Measurements from ENCODE around the gene CCDC74A.
"Not testable (repeated sequence)": the region's sequence is repeated elsewhere in the genome, so short reads cannot be mapped to it uniquely, and the experiment has no call there.

Gene CCDC74A

DNA sequence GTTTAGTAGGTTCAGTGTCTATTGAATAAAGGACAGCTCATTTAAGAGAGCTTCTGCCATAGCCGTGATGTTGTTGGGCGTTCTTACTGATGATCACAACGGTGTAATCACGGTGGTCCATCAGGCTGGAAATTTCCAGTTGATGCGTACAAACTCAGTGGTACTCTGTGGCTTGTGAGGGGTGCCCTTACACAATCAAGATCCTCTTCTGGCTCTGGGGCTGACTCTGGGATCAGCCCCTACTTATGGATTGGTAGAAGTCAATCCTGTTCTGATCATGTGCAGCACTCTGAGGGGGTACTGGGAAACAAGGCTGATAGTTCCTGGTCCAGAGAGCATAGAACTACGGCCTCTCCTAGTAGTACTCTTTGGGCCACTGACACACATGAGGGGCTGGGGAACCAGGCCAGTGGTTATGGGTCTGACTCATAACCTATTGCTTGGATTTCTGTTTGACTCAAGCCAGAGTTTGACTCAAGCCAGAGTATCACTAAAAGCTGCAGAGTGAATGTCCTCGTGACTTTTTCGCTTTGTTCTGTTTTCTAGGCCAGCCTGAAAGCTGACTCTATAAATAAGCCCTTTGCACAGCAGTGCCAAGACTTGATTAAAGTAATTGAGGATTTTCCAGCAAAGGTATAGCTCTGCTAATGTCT, 29.2 kb upstream of the CCDC74A start:
- FAIRE-seq; DNase-seq (ENCODE audit: insufficient read length, low spot score): not testable (repeated sequence)

DNA sequence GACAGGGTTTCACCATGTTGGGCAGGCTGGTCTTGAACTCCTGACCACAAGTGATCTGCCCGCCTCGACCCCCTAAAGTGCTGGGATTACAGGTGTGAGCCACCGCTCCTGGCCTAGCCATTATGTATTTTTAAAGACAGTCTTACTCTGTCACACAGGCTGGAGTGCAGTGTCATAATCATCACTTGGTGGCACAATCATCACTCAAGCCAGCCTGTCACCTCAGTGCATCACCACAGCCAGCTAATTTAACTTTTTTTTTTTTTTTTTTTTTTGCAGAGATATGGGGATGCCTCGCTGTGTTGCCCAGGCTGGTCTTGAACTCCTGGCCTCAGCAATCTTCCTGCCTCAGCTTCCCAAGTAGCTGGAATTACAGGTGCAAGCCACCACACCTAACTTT, 24.1 kb upstream of the CCDC74A start:
- not testable (repeated sequence) for FAIRE-seq; DNase-seq (ENCODE audit: insufficient read length, low spot score)

DNA sequence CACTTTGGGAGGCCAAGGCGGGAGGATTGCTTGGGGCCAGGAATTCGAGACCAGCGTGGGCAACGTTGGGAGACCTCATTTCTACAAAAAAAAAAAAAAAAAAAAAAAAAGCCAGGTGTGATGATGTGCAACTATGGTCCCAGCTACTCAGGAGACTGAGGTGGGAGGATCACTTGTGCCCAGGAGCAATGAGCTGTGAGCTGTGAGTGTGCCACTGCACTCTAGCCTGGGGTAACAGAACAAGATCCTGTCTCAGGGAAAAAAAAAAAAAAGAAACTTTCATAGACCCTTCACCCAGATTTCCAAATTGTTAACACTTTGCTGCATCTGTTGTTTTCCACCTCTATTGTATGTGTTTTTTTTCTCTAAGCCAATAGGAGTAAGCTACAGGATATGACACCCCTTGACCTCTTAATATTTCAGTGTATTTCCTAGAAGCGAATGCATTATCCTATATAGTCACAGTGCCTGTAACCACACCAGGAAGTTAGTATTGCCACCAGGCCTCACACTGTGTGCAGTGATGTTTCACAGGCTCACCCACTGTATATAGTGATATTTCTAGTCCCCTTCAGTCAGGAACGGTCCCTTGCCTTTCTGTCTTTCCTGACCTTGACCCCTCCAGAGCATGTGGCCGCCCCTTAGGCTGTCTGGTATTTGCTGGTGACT, 23.5 kb upstream of the CCDC74A start:
- DNase-seq (ENCODE audit: insufficient read length, low spot score); FAIRE-seq: not testable (repeated sequence)

DNA sequence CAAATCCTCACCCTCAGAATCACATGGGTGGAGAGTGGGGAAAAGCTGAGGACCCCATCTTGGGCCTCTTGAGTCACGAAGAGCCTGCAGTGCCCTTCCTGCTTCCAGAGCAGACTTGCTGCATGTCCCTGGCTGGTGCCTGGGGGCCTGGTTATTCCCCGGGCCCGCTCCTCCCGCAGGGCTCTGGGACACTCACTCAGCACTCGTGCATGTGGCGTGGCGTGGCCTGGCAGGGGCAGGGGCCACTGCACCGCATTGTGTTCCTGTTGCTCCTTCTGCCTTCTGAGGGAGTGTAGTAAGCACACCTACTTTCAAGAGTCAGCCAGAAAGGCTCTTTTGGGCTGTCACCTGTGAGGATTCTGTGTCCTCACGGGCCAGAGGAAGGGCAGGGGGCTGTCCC, 18.1 kb upstream of the CCDC74A start:
- DNase-seq (ENCODE audit: insufficient read length, low spot score), result no peak
- FAIRE-seq, result no peak

DNA sequence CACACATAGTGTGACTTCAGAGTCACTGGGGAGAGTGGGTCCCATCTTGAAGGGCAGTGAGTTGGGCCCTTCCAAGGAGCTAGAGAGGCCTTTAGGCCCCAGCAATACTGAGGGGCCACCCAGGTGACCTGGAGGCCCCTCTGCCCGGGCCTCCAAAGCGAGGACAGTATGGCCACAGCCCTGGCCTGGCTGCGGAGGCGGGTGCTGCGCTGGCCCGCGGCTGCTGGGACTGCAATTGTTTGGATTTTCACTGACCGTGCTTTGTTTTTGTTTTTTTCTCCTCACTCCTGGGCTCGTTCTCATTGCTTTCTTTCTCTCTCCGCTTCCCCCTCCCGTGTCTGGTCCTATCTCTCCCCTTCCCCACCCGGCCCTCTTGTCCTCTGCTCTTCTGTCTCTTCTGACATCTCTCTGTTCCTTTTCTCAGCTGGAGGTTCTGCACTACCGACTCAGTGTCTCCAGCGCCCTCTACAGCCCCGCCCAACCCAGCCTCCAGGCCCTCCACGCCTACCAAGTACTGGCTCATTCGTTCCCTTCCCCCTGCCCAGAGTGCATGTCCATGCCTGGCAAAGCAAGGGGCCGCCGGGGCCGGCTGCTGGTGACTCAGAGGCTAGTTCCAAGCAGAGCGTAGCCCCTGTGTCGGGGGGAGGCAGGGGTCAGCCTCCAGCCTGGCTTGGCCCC, 16.3 kb upstream of the CCDC74A start:
- not testable (repeated sequence) for FAIRE-seq; DNase-seq (ENCODE audit: insufficient read length, low spot score)

DNA sequence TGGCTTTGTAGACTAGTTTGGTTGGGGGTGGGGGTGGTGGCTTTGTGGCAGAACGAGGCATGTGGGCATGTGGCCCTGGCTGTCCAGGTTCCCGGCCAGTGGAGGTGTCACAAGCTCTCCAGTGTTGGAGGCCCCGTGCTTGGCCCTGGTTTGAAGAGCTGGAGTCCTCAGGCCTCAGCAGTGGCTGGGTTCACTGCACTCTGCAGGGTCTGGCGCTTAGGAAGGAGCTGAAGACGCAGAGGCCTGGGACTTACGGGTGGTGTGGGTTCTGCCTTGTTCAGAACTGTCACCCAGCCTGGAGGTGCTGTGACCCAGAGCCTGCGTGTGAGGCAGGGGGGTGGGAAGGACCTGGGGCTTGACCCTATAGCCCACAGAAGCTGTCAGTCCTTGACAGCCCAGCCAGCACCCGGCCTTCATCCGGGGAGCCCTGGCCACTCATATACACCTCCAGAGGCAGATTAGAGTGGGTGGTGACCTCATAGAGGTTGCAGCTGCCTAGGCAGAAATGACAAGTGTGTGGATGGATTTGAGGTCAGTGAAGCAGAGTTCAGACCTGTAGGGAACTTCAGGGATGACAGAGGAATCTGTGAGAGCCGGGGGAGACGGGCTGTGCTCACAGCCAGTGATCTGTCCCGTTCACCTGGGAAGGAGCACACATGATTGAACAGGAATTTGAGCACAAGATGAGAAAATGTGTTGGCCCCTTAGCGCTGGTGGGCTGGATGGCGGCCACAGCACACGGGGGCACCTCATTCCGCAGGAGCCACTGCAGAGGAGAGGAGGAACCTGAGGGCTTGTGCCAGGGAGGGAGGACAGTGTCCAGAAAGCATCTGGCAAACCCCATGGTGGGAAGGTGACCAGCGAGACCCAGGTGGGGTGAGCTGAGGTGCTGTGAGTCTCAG, 15.5 kb upstream of the CCDC74A start:
- DNase-seq (ENCODE audit: insufficient read length, low spot score); FAIRE-seq: not testable (repeated sequence)

DNA sequence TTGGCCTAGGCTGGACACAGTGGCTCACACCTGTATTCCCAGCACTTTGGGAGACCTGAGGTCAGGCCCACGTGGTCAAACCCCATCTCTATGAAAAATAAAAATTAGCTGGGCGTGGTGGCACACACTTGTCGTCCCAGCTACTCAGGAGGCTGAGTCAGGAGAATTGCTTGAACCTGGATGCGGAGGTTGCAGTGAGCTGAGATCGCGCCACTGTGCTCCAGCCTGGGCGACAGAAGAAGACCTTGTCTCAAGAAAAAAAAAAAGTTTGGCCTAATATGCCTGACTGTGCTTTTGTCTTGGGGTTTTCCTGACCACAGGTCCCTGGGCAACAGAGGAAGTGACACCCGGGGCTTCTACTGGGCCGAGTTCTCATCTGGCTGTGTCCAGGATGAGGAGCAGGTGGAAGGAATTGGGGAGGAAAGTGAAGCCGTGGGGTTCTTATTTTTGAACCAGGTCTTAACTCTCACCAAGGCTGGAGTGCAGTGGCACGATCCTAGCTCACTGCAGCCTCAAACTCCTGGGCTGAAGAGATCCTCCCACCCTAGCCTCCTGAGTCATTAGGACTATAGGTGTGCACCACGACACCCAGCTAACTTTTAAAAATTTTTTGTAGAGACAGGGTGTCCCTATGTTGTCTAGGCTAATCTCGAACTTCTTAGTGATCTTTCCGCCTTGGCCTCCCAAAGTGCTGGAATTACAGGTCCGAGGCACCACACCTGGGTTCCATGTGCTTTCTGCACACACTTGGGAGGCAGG, 13.1 kb upstream of the CCDC74A start:
- not testable (repeated sequence) for DNase-seq (ENCODE audit: insufficient read length, low spot score)
- FAIRE-seq, result peak; percentile 13

DNA sequence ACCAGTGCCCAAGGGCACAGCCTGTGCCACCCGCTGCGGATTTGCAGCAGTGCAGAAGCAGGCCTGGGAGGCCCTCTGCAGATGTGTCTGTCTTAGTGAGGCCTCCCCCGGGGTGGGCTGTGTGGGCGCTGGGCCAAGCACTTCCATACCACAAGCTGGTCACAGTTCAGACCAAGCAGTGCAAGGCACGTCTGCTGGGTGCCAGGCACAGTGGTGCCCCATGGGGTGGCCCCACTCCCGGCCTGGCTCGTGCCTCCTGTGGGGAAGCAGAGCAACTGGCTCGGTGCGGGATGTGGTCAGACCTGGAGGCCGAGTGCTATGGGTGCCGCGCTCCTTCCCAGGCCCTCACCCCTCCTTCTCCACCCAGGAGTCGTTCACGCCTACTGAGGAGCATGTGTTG, 12.5 kb upstream of the CCDC74A start:
- FAIRE-seq; DNase-seq (ENCODE audit: insufficient read length, low spot score): not testable (repeated sequence)

DNA sequence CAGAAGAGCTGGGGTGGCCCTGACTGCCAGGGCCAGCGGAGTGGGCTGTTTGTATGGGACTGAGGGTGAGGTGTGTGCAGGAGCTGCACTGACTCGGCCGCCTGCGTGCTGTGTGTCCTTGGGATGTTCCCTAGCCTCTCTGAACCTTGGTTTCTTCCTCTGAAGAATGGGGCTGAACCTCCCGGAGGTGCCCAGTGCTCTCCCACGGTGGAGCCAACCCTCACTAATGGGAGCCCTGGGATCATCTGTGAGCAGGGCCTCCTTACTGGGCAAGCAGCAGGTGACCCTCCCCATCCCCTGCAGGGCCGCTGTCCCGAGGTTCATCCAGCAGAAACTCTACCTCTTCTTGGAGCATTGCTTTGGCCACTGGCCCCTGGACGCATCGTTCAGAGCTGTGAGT, 11.7 kb upstream of the CCDC74A start:
- no peak for DNase-seq (ENCODE audit: insufficient read length, low spot score)
- FAIRE-seq, result peak; percentile 67

DNA sequence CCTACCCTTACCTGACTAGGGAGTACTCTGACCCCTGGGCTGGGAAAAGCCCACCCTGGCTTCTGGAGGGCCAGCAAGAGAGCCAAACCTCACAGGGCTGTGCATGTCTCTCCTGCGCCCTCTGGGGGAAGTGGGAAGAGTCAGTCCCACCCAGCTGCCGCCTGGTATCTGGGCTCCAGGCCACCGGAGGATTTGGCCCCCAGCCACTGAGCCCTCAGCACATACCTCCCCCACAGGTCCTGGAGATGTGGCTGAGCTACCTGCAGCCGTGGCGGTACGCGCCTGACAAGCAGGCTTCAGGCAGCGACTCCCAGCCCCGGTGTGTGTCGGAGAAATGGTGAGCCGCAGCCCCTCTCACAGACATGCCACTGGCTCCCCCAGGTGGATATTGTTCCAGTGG, 11.1 kb upstream of the CCDC74A start:
- not testable (repeated sequence) for DNase-seq (ENCODE audit: insufficient read length, low spot score)
- peak; percentile 55 for FAIRE-seq

DNA sequence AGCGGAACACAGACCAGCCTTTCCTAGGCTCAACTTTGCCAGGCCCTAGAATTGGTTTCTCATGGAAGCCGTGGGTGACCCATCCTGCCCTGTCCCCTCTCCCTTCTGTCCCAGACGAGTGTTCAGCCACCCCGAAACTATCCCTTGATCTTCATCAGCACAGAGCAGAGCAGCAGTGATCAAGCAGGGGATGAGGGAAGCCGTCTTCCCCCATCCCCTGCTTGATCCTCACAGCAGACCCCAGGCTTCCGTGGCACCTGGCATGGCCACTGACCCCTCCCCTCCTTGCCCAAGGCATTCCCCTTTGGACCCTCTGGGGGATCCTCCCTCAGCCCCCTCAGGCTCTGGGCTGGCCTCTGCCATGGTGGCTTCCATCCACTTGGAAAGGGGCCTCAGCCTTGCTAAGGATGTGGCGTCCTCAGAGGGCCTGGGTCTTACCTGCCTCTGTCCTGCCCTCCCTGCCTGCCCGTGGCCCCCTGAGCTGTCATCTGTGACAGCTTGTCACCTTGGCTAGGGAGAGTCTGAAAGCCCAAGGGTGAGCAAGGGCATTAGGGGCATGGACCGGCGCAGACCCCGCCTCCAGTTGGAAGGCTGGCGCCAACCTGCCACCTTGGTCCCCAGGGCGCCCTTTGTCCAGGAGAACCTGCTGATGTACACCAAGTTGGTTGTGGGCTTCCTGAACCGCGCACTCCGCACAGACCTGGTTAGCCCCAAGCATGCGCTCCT, 10.4 kb upstream of the CCDC74A start:
- no peak for FAIRE-seq

DNA sequence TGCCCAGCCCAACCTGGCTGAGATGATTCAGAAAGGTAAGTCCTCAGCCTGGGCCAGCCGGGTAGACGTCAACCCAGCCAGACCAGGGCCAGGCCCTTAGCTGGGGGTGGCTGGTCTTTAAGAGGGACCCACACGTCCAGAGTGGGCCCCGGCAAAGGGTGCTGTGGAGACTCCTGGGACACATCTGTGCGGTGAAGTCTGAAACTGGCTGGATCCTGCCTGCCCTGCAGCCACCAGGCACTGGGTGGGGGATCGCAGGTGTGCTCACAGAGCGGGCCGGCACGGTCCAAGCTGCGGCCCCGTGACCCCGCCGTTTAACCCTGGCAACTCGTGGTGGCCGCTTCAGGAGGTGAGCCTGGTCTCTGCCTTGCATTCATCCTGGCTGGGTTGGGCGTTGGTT, 9.8 kb upstream of the CCDC74A start:
- not testable (repeated sequence) for FAIRE-seq; DNase-seq (ENCODE audit: insufficient read length, low spot score)

More for the DNA sequence above, 10.4 kb upstream of the CCDC74A start:
- no peak for DNase-seq (ENCODE audit: insufficient read length, low spot score)

DNA sequence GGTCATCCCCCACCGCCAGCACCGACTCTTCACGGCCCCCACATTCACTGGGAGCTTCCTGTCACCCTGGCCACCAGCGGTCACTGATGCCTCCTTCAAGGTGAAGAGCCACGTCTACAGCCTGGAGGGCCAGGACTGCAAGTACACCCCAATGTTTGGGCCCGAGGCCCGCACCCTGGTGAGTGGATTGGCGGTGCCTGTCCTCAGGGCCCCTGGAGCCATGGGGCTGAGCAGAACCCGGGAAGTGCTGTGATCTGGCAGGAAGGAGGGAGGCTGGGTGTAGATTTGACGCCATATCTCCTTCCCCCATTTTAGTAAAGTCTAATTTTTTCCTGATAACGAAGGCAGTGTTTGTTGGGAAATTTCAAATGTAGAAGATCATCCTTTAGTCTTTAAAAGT, 9.2 kb upstream of the CCDC74A start:
- FAIRE-seq; DNase-seq (ENCODE audit: insufficient read length, low spot score): not testable (repeated sequence)

DNA sequence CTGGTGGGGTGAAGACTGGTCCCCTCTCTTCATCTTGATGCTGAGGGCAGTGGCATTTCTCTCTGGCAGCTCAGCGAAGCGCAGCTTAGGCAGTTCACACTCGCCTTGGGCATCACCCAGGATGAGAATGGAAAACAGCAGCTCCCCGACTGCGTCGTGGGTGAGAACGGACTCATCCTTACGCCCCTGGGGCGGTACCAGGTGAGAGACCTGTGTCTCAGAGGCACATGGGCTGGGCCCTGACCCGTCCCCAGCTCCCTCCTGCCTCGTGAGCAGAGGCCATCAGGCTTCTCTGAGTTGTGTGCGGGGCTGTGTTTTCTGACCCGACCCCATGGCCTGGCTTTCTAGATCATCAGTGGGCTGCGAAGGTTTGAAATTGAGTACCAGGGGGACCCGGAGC, 8.2 kb upstream of the CCDC74A start:
- DNase-seq (ENCODE audit: insufficient read length, low spot score), result no peak
- FAIRE-seq, result no peak

DNA sequence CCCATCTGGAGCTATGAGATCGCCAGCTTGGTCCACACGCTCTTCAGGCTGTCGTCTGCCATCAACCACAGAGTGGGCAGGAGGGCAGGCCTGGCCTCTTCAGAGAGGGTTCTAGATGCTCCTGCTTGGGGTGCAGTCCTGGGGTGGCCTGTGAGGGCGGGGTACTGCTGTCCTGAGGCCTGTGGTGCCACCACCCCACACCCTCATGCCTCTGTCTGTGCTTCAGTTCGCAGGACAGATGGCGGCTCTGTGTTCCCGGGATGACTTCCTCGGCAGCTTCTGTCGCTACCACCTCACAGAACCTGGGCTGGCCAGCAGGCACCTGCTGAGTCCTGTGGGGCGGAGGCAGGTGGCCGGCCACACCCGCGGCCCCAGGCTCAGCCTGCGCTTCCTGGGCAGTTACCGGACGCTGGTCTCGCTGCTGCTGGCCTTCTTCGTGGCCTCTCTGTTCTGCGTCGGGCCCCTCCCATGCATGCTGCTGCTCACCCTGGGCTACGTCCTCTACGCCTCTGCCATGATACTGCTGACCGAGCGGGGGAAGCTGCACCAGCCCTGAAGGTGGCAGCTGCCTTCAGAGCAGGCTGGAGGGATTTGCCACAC, 7.7 kb upstream of the CCDC74A start:
- not testable (repeated sequence) for FAIRE-seq; DNase-seq (ENCODE audit: insufficient read length, low spot score)

DNA sequence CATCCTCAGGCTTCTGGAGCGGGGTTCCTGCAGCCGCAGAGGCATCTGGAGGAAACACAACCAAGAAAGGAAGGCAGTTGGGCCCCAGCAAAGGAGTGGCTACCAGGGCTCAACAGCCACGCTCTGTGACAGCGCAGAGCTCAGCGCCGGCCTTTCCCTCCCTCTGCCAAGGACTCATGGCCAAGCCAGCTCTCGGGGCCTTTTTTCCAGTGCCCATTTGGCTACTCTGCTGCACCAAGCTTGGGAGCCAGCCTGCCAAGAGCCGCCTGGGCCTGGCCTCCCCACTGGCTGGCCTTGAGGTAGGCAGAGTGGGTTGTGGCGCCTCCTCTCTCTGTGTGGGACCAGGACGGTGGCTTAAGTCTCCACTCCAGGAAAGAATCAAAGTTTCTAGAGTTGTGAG, 7.2 kb upstream of the CCDC74A start:
- FAIRE-seq (no peak), DNase-seq (ENCODE audit: insufficient read length, low spot score) (no peak)

DNA sequence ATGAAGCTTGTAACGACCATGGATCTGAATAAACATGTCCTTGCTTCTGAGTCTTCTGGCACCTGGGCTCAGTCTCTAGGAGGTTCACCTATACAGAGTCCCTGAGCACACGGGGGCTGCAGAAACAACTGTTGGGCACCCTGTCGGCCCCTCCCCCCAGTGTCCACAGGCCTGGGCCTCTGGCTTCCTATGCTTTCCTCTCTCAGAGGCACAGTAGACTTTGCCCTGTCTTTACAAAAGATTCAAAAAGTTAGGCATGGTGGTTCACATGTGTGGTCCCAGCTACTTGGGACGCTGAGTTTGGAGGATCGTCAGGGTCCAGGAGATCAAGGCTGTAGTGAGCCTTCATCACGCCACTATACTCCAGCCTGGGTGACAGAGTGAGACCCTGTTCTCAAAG, 6.2 kb upstream of the CCDC74A start:
- not testable (repeated sequence) for DNase-seq (ENCODE audit: insufficient read length, low spot score)

DNA sequence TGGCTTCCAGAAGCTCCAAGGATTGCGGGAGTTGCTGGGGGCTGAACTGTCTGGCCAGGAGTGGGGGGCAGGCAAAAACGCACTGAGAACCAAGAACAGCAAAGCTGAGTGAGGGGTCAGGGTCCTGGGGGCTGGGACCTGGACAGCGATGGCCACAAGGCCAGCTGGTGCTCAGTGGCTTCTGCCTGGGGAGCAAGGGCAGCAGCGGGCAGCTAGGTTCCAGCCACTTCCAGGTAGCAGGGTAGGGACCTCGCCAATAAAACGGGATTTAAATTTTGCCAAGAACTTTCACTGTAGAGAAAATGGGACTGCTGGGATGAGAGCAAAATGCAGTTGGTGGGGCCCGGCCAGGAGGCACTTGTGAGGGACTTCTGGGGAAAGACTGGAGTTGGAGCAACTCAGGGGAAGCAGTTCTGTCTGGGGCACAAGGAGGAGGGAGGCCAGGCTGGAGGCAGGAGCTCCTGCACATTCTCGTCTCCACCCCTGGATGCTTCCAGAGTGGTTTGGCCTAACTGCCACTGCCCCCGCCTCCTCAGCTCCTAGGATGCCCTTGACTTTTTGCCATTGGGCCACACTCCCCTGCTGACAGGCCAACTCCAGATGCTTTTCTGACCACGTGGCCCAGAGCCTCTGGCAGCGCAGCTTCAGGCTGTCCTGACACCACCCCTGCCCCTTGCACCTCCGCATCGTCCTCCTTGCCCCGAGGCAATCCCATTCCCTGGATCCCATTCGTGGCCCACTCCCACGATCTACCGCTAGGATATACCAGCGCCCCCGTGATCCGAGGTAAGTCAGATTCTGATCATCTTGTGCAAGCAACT, 5.5 kb upstream of the CCDC74A start:
- FAIRE-seq (no peak), DNase-seq (ENCODE audit: insufficient read length, low spot score) (no peak)

More for the DNA sequence above, 6.2 kb upstream of the CCDC74A start:
- not testable (repeated sequence) for FAIRE-seq

Measured in HTR-8/SVneo (cell line).